Endodermal cell (in vitro differentiated cells): ENCODE measurements around the gene APOH. TPM values are rescaled to one million over a fixed set of nuclear protein-coding genes. Genes with fewer than 3 reads are reported as not detected.

Source experiments
- DNase-seq: peaks from one replicate; pipeline ENCODE4 v3.0.0-alpha.2; 2017
- H3K27ac ChIP-seq: 2 replicates; pipeline ENCODE4 v1.5.1; 2013; ENCODE audit warnings: mild to moderate bottlenecking, low read depth, low read length, moderate library complexity
- H3K27me3 ChIP-seq: 2 replicates; pipeline ENCODE4 v1.6.1; 2013; ENCODE audit warnings: mild to moderate bottlenecking, low read length, moderate library complexity; ENCODE audit not compliant: insufficient read depth, control insufficient read depth, poor library complexity, severe bottlenecking
- H3K36me3 ChIP-seq: 2 replicates; pipeline ENCODE4 v1.7.0; 2013; ENCODE audit warnings: mild to moderate bottlenecking, low read length, moderate library complexity; ENCODE audit not compliant: control insufficient read depth, insufficient read depth
- H3K4me1 ChIP-seq: one replicate; pipeline ENCODE4 v1.7.0; 2013; ENCODE audit warnings: low read length; ENCODE audit not compliant: control insufficient read depth, insufficient read depth
- H3K4me3 ChIP-seq: 2 replicates; pipeline ENCODE4 v1.5.1; 2013; ENCODE audit warnings: mild to moderate bottlenecking, low read length, moderate library complexity
- H3K9ac ChIP-seq: 2 replicates; pipeline ENCODE4 v1.6.1; 2013; ENCODE audit warnings: mild to moderate bottlenecking, low read length, moderate library complexity; ENCODE audit not compliant: poor library complexity, severe bottlenecking; ENCODE audit errors: extremely low read depth
- H3K9me3 ChIP-seq: 2 replicates; pipeline ENCODE4 v1.6.1; 2013; ENCODE audit warnings: mild to moderate bottlenecking, low read length, moderate library complexity; ENCODE audit not compliant: control insufficient read depth
- H3K27ac Mint-ChIP-seq: 2 replicates; pipeline ENCODE4 v1.8.0; 2020; ENCODE audit warnings: mixed read lengths
- H3K27me3 Mint-ChIP-seq: 2 replicates; pipeline ENCODE4 v1.8.0; 2021; ENCODE audit warnings: mild to moderate bottlenecking, mixed read lengths; ENCODE audit not compliant: insufficient read depth
- H3K36me3 Mint-ChIP-seq: 2 replicates; pipeline ENCODE4 v1.8.0; 2020; ENCODE audit warnings: low read depth, mixed read lengths
- H3K4me1 Mint-ChIP-seq: 2 replicates; pipeline ENCODE4 v1.8.0; 2020; ENCODE audit warnings: mixed read lengths
- H3K4me3 Mint-ChIP-seq: 2 replicates; pipeline ENCODE4 v1.8.0; 2020; ENCODE audit warnings: mild to moderate bottlenecking, moderate library complexity, mixed read lengths
- H3K9me3 Mint-ChIP-seq: 2 replicates; pipeline ENCODE4 v1.8.0; 2020; ENCODE audit warnings: mild to moderate bottlenecking, mixed read lengths
- WGBS, 2 experiments: methylation state at CpG; one replicate each; pipeline versions ENCODE4 v1.1.5 to v1.1.7; 2013; ENCODE audit warnings: missing lambda C conversion rate in 2 of 2, mixed read lengths in 1 of 2; ENCODE audit not compliant: insufficient coverage in 1 of 2, insufficient read length in 1 of 2; 5-methylcytosine and 5-hydroxymethylcytosine counted together
- total RNA-seq, 2 donors: library from RNA; stranded (reverse); fragmentation: NEBNext Ultra II Directional in 1 of 2; extraction: Animal tissue kit (Norgen Biotek cat#: 25700) in 1 of 2; gene quantifications; 2 replicates in 1 of 2; 3 replicates in 1 of 2; pipeline ENCODE4 v1.2.1, GENCODE V29; 2021
- TF ChIP-seq, protein P1 (sequence below): fragments of 200-600 bp; sonication (generic); conservative IDR thresholded peaks from 2 replicates; pipeline ENCODE4 v1.5.0; 2021; ENCODE audit warnings: antibody characterized with exemption, mild to moderate bottlenecking

APOH gene
- total RNA-seq, 2 donors from 2014 or later: not detected

GRCh38 chr17:66210208-66210574 lies 19.0 kb downstream of the APOH start:
- 100% methylated on average over 2 of the region's 2 CpGs for WGBS, 2 experiments
- peaks cover 3% of the 10 kb centered on the region for H3K4me1 Mint-ChIP-seq
- no peaks in the 10 kb centered on the region for H3K36me3 ChIP-seq
- H3K27me3 ChIP-seq: no peaks in the 10 kb centered on the region
- no peak overlapping the region for H3K27ac Mint-ChIP-seq
- H3K9me3 Mint-ChIP-seq: peaks cover 5% of the 10 kb centered on the region
- H3K27ac ChIP-seq: no peak overlapping the region
- H3K4me3 Mint-ChIP-seq: no peak overlapping the region
- no peaks in the 10 kb centered on the region for H3K36me3 Mint-ChIP-seq
- H3K9ac ChIP-seq: no peak overlapping the region
- no peaks in the 10 kb centered on the region for H3K4me1 ChIP-seq
- H3K27me3 Mint-ChIP-seq: no peaks in the 10 kb centered on the region
- no peaks in the 10 kb centered on the region for H3K9me3 ChIP-seq
- DNase-seq: no peak
- H3K4me3 ChIP-seq: no peak overlapping the region
- TF ChIP-seq, protein P1, sequence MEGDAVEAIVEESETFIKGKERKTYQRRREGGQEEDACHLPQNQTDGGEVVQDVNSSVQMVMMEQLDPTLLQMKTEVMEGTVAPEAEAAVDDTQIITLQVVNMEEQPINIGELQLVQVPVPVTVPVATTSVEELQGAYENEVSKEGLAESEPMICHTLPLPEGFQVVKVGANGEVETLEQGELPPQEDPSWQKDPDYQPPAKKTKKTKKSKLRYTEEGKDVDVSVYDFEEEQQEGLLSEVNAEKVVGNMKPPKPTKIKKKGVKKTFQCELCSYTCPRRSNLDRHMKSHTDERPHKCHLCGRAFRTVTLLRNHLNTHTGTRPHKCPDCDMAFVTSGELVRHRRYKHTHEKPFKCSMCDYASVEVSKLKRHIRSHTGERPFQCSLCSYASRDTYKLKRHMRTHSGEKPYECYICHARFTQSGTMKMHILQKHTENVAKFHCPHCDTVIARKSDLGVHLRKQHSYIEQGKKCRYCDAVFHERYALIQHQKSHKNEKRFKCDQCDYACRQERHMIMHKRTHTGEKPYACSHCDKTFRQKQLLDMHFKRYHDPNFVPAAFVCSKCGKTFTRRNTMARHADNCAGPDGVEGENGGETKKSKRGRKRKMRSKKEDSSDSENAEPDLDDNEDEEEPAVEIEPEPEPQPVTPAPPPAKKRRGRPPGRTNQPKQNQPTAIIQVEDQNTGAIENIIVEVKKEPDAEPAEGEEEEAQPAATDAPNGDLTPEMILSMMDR: no peak

DNA sequence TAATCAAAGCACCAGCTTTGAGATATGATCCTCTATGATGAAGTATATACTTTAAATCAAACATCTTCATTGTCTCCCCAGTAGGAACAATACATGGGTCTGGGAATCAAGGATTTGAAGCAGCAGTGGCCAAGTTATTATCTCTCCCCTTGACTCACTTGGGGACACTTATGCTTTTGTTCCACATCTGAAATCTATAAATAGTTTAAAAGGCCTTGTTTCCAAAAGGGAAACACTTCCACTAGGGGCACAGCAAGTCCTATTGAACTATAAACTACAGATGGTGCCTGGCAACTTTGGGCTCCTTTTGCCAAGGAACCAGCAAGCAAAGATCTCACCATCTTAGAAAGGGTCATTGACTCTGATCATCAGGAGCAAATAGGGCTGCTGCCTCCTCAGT lies 21.3 kb downstream of the APOH start:
- Mint-ChIP-seq H3K9me3 (peaks cover 9% of the 10 kb centered on the region), H3K4me1 (no peaks in the 10 kb centered on the region), H3K4me3 (no peak overlapping the region), H3K36me3 (no peaks in the 10 kb centered on the region), H3K27ac (no peak overlapping the region), H3K27me3 (peaks cover 2% of the 10 kb centered on the region)
- Histone ChIP-seq H3K9ac (no peak overlapping the region), H3K4me1 (no peaks in the 10 kb centered on the region), H3K36me3 (no peaks in the 10 kb centered on the region), H3K27ac (no peak overlapping the region), H3K9me3 (no peaks in the 10 kb centered on the region), H3K4me3 (no peak overlapping the region), H3K27me3 (no peaks in the 10 kb centered on the region)
- DNase-seq: no peak
- TF ChIP-seq, protein P1: no peak

DNA sequence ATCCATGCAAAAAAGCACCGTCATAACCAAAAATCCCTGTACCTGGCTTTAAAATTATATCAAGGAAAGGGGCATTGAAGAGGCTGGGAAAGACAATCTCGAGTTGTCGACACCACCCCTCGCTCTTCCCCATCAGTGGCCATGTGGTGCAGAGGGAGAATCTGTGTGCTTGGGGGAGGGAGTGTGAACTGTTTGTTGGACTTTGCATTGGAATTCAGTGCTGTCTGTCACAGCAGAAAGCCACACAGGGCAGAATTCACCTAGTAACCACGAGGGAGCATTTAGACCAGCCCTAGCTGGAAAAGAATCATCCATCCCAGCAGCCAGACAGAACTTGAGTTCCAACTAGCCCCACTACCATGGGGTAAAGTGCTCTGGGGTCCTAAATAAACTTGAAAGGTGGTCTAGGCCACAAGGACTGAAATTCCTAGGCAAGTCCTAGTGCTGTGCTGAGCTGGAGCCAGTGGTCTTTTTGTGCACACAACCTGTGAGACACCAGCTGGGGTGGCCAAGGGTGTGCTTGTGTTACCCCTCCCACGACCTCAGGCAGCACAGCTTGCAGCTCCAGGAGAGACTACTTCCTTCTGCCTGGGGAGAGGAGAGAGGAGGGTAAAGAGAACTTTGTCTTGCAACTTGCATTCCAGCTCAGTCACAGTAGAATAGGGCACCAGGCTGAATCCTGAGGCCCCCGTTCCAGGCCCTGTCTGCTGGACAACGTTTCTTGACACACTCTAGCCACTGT lies 25.8 kb downstream of the APOH start:
- WGBS, 2 experiments: 87 to 100% methylated on average over 4 to 8 of the region's 8 CpGs
- TF ChIP-seq, protein P1: no peak
- no peak overlapping the region for H3K9ac ChIP-seq
- no peaks in the 10 kb centered on the region for H3K9me3 ChIP-seq
- Mint-ChIP-seq H3K4me1 (peaks cover 7% of the 10 kb centered on the region), H3K27ac (no peak overlapping the region), H3K4me3 (no peak overlapping the region), H3K9me3 (peaks cover 7% of the 10 kb centered on the region), H3K36me3 (no peaks in the 10 kb centered on the region), H3K27me3 (peaks cover 2% of the 10 kb centered on the region)
- no peaks in the 10 kb centered on the region for H3K36me3 ChIP-seq
- DNase-seq: no peak
- no peaks in the 10 kb centered on the region for H3K4me1 ChIP-seq
- no peak overlapping the region for H3K27ac ChIP-seq
- no peak overlapping the region for H3K4me3 ChIP-seq
- no peaks in the 10 kb centered on the region for H3K27me3 ChIP-seq
